ENCODE measurements around the gene RBP7.
"Not testable (repeated sequence)": the region's sequence is repeated elsewhere in the genome, so short reads cannot be mapped to it uniquely, and the experiment has no call there.

DNA sequence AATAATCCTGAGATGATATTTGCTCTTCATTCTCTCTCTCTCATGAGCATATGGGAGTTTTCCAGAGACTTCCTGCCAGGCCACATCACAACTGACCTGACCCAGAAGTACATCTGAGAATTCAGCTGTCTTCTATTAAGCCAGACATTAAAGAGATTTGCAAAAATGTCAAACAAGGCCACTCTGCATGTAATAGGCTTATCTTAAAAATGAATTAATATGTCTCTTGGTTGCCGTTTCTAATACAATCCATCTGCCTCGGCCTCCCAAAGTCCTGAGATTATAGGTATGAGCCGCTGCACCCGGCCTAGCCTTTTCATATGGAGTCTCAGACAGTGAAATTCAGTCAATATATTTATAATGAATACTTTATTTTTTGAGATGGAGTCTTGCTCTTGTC is 25.0 kb downstream of the RBP7 start:
- TF ChIP-seq, protein P1, sequence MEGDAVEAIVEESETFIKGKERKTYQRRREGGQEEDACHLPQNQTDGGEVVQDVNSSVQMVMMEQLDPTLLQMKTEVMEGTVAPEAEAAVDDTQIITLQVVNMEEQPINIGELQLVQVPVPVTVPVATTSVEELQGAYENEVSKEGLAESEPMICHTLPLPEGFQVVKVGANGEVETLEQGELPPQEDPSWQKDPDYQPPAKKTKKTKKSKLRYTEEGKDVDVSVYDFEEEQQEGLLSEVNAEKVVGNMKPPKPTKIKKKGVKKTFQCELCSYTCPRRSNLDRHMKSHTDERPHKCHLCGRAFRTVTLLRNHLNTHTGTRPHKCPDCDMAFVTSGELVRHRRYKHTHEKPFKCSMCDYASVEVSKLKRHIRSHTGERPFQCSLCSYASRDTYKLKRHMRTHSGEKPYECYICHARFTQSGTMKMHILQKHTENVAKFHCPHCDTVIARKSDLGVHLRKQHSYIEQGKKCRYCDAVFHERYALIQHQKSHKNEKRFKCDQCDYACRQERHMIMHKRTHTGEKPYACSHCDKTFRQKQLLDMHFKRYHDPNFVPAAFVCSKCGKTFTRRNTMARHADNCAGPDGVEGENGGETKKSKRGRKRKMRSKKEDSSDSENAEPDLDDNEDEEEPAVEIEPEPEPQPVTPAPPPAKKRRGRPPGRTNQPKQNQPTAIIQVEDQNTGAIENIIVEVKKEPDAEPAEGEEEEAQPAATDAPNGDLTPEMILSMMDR (conservative IDR thresholded peaks at IDR 0.05; ENCODE audit: low read depth, low read length): not testable (repeated sequence)
- TF ChIP-seq EZH2 (IDR thresholded peaks at IDR 0.05; ENCODE audit: low read length, unreplicated experiment): not testable (repeated sequence)
